H1 (cell line): ENCODE measurements around the gene SASH3. TPM values are rescaled to one million over a fixed set of nuclear protein-coding genes. Genes with fewer than 3 reads are reported as not detected.

Source experiments
- CTCF ChIA-PET: fragments of 300-600 bp; sonication (Branson Sonifier 250); formaldehyde crosslinking; loops from one replicate; lab custom pipeline; 2021; ENCODE audit not compliant: partially characterized antibody; lab: Charles Lee
- POLR2A ChIA-PET: fragments of 300-600 bp; sonication (Branson Sonifier 250); formaldehyde crosslinking; loops from one replicate; lab custom pipeline; 2021; ENCODE audit warnings: inconsistent platforms; ENCODE audit not compliant: partially characterized antibody; lab: Charles Lee
- DNase-seq, 2 experiments: peaks; one replicate each; pipeline versions ENCODE4 v3.0.0 to v3.0.0-alpha.2; 2010 to 2022; ENCODE audit warnings: low spot score in 2 of 2, low read depth in 1 of 2, mixed read lengths in 1 of 2
- FAIRE-seq: peaks from 2 replicates; lab custom pipeline; 2011; peaks lifted over from hg19 to GRCh38; lab: Jason Lieb, UNC
- H2AFZ ChIP-seq: 2 replicates; pipeline ENCODE4 v1.8.1; 2012; ENCODE audit warnings: low read length, inconsistent platforms
- H2AK5ac ChIP-seq: 2 replicates; pipeline ENCODE4 v1.6.1; 2013; ENCODE audit warnings: low read depth, low read length
- H2BK120ac ChIP-seq: replicated peaks from 2 replicates; pipeline ENCODE3; 2013; ENCODE audit warnings: low read depth, low read length, inconsistent platforms
- H2BK12ac ChIP-seq: 2 replicates; pipeline ENCODE4 v1.6.1; 2013; ENCODE audit warnings: low read depth, low read length
- H2BK15ac ChIP-seq: 2 replicates; pipeline ENCODE4 v1.6.1; 2013; ENCODE audit warnings: low read length
- H2BK20ac ChIP-seq: 2 replicates; pipeline ENCODE4 v1.6.1; 2013; ENCODE audit warnings: low read length
- H2BK5ac ChIP-seq: 2 replicates; pipeline ENCODE4 v1.6.1; 2013; ENCODE audit warnings: low read depth, low read length
- H3K14ac ChIP-seq: 2 replicates; pipeline ENCODE4 v1.6.1; 2013; ENCODE audit warnings: inconsistent platforms; ENCODE audit not compliant: insufficient read length
- H3K18ac ChIP-seq: 2 replicates; pipeline ENCODE4 v1.6.1; 2013; ENCODE audit warnings: low read length; ENCODE audit errors: extremely low read depth
- H3K23ac ChIP-seq: 2 replicates; pipeline ENCODE4 v1.6.1; 2013; ENCODE audit warnings: inconsistent platforms; ENCODE audit not compliant: insufficient read length
- H3K23me2 ChIP-seq: 2 replicates; pipeline ENCODE4 v1.6.1; 2013; ENCODE audit warnings: low read depth, low read length
- H3K27ac ChIP-seq: 2 replicates; pipeline ENCODE4 v1.6.1; 2011; ENCODE audit warnings: low read depth, low read length, inconsistent platforms
- H3K27me3 ChIP-seq, 4 experiments: replicated peaks in 1 of 4; 1 replicate in 1 of 4; 2 replicates in 3 of 4; pipeline versions ENCODE4 v1.6.1 to v1.8.1; 2011 to 2013; ENCODE audit warnings: low read length in 3 of 4, mild to moderate bottlenecking in 3 of 4, inconsistent platforms in 2 of 4, mixed read lengths in 2 of 4, moderate library complexity in 1 of 4; ENCODE audit not compliant: control insufficient read depth in 3 of 4, insufficient read depth in 3 of 4; ENCODE audit errors: extremely low read depth in 1 of 4
- H3K36me3 ChIP-seq, 4 experiments: 2 replicates each; pipeline versions ENCODE4 v1.6.1 to v1.8.1; 2011 to 2013; ENCODE audit warnings: mild to moderate bottlenecking in 4 of 4, low read length in 3 of 4, moderate library complexity in 2 of 4, control low read depth in 1 of 4, inconsistent platforms in 1 of 4; ENCODE audit not compliant: insufficient read depth in 4 of 4, control insufficient read depth in 2 of 4
- H3K4ac ChIP-seq: replicated peaks from 2 replicates; pipeline ENCODE3; 2013; ENCODE audit warnings: low read length, low read depth, mixed read lengths, inconsistent platforms; ENCODE audit not compliant: insufficient read length
- H3K4me1 ChIP-seq, 4 experiments: replicated peaks in 1 of 4; 1 replicate in 1 of 4; 2 replicates in 3 of 4; pipeline versions ENCODE4 v1.6.1 to v1.8.1; 2011 to 2013; ENCODE audit warnings: low read length in 3 of 4, inconsistent platforms in 2 of 4, mixed read lengths in 1 of 4; ENCODE audit not compliant: insufficient read depth in 4 of 4, control insufficient read depth in 3 of 4
- H3K4me2 ChIP-seq, 2 experiments: 2 replicates each; pipeline versions ENCODE4 v1.6.1 to v1.8.1; 2011 to 2013; ENCODE audit warnings: low read depth in 2 of 2, low read length in 2 of 2, control low read depth in 1 of 2, inconsistent platforms in 1 of 2, mild to moderate bottlenecking in 1 of 2; ENCODE audit not compliant: insufficient read depth in 1 of 2
- H3K4me3 ChIP-seq, 4 experiments: fragments of 200-600, 300-600 bp in 1 of 4; sonication (generic), shearing (Covaris generic), sonication (Bioruptor Twin) in 1 of 4; 2 replicates each; pipeline versions ENCODE4 v1.5.1 to v1.8.1; 2011 to 2016; ENCODE audit warnings: low read length in 4 of 4, low read depth in 3 of 4, control low read depth in 2 of 4, inconsistent platforms in 2 of 4, mild to moderate bottlenecking in 2 of 4, mixed read lengths in 1 of 4, moderate library complexity in 1 of 4; ENCODE audit not compliant: insufficient read depth in 2 of 4; ENCODE audit errors: extremely low read depth in 1 of 4
- H3K56ac ChIP-seq: replicated peaks from 2 replicates; pipeline ENCODE3; 2013; ENCODE audit warnings: low read depth, mild to moderate bottlenecking, mixed read lengths, low read length, inconsistent platforms; ENCODE audit not compliant: insufficient read length
- H3K79me1 ChIP-seq: 2 replicates; pipeline ENCODE4 v1.6.1; 2013; ENCODE audit warnings: low read depth, low read length, control low read depth
- H3K79me2 ChIP-seq, 2 experiments: 2 replicates each; pipeline versions ENCODE4 v1.6.1 to v1.8.1; 2012 to 2013; ENCODE audit warnings: low read length in 2 of 2, mild to moderate bottlenecking in 2 of 2, inconsistent platforms in 1 of 2; ENCODE audit not compliant: insufficient read depth in 2 of 2, control insufficient read depth in 1 of 2
- H3K9ac ChIP-seq, 4 experiments: replicated peaks in 1 of 4; 1 replicate in 1 of 4; 2 replicates in 3 of 4; pipeline versions ENCODE4 v1.6.1 to v1.8.1; 2011 to 2013; ENCODE audit warnings: low read depth in 3 of 4, low read length in 3 of 4, control low read depth in 2 of 4, mild to moderate bottlenecking in 2 of 4, moderate library complexity in 2 of 4, inconsistent platforms in 1 of 4; ENCODE audit errors: extremely low read depth in 1 of 4
- H3K9me3 ChIP-seq, 2 experiments: 2 replicates each; pipeline versions ENCODE4 v1.6.1 to v1.8.1; 2012 to 2013; ENCODE audit warnings: mild to moderate bottlenecking in 2 of 2, moderate library complexity in 2 of 2, control low read depth in 1 of 2, inconsistent platforms in 1 of 2, low read depth in 1 of 2, low read length in 1 of 2, mixed read lengths in 1 of 2; ENCODE audit not compliant: insufficient read depth in 2 of 2
- H4K20me1 ChIP-seq, 2 experiments: replicated peaks in 1 of 2; 2 replicates each; pipeline versions ENCODE3 to v1.8.1; 2011 to 2013; ENCODE audit warnings: inconsistent platforms in 2 of 2, low read length in 2 of 2, mild to moderate bottlenecking in 1 of 2; ENCODE audit not compliant: insufficient read depth in 2 of 2, control insufficient read depth in 1 of 2
- H4K5ac ChIP-seq: 2 replicates; pipeline ENCODE4 v1.6.1; 2013; ENCODE audit warnings: low read length, low read depth, mixed read lengths, inconsistent platforms; ENCODE audit not compliant: insufficient read length
- H4K8ac ChIP-seq: 2 replicates; pipeline ENCODE4 v1.8.0; 2013; ENCODE audit warnings: mild to moderate bottlenecking, moderate library complexity, low read length, inconsistent platforms; ENCODE audit not compliant: insufficient read depth; ENCODE audit errors: extremely low read depth
- H4K91ac ChIP-seq: replicated peaks from 2 replicates; pipeline ENCODE3; 2013; ENCODE audit warnings: low read length, mixed read lengths, inconsistent platforms; ENCODE audit not compliant: insufficient read length
- ASH2L ChIP-seq: fragments of 200-600, 300-600 bp; sonication (generic); IDR thresholded peaks from one replicate; pipeline ENCODE4 v1.7.1; 2017; ENCODE audit warnings: low read length
- BACH1 ChIP-seq: IDR thresholded peaks from 2 replicates; pipeline ENCODE4 v1.6.1; 2012; ENCODE audit warnings: low read length, improper control_type of control experiment
- BRCA1 ChIP-seq: IDR thresholded peaks from 2 replicates; pipeline ENCODE4 v1.6.1; 2012; ENCODE audit warnings: low read depth, low read length, improper control_type of control experiment
- CREB1 ChIP-seq: IDR thresholded peaks from 2 replicates; pipeline ENCODE4 v1.6.1; 2012; ENCODE audit warnings: inconsistent platforms
- MAFK ChIP-seq: IDR thresholded peaks from 2 replicates; pipeline ENCODE4 v1.6.1; 2012; ENCODE audit warnings: low read depth, mild to moderate bottlenecking, improper control_type of control experiment, low read length
- NANOG ChIP-seq: IDR thresholded peaks from 2 replicates; pipeline ENCODE4 v1.6.1; 2011; ENCODE audit warnings: low read length, low read depth, mild to moderate bottlenecking, inconsistent platforms; ENCODE audit not compliant: insufficient read depth, poor library complexity, severe bottlenecking
- NRF1 ChIP-seq: IDR thresholded peaks from 2 replicates; pipeline ENCODE4 v1.6.1; 2011; ENCODE audit warnings: mild to moderate bottlenecking, low read depth, low read length, improper control_type of control experiment
- PHF8 ChIP-seq: fragments of 200-600 bp; sonication (generic); conservative IDR thresholded peaks from 2 replicates; pipeline ENCODE4 v1.7.1; 2012; ENCODE audit warnings: low read depth, mild to moderate bottlenecking, inconsistent platforms, low read length, moderate library complexity
- POLR2A ChIP-seq, 2 experiments: IDR thresholded peaks; 1 replicate in 1 of 2; 2 replicates in 1 of 2; pipeline ENCODE4 v1.6.1; 2011; ENCODE audit warnings: low read depth in 2 of 2, low read length in 2 of 2, mild to moderate bottlenecking in 2 of 2; ENCODE audit errors: control extremely low read depth in 1 of 2
- SP2 ChIP-seq: IDR thresholded peaks from 2 replicates; pipeline ENCODE4 v1.6.1; 2012; ENCODE audit warnings: mild to moderate bottlenecking, low read length, inconsistent platforms
- SP4 ChIP-seq: IDR thresholded peaks from 2 replicates; pipeline ENCODE4 v1.6.1; 2012; ENCODE audit warnings: low read length, inconsistent platforms
- TEAD4 ChIP-seq: IDR thresholded peaks from 2 replicates; pipeline ENCODE4 v1.6.1; 2012; ENCODE audit warnings: low read depth, low read length, inconsistent platforms, mixed read lengths
- WGBS, 2 experiments: shearing (Covaris generic) in 1 of 2; methylation state at CpG; one replicate each; pipeline versions ENCODE4 v1.1.6 to v1.1.7; 2013 to 2015; ENCODE audit warnings: low lambda C conversion rate in 2 of 2, mixed read lengths in 2 of 2, inconsistent platforms in 1 of 2, low coverage in 1 of 2, missing lambda C conversion rate in 1 of 2; ENCODE audit not compliant: insufficient replicate concordance in 2 of 2, insufficient coverage in 1 of 2, insufficient read length in 1 of 2; ENCODE audit errors: extremely low coverage in 1 of 2, missing lambda C conversion rate in 1 of 2; 5-methylcytosine and 5-hydroxymethylcytosine counted together
- polyA plus RNA-seq, 7 experiments: library from polyadenylated mRNA; depleted of rRNA in 3 of 7; stranded (reverse) in 5 of 7; unstranded in 2 of 7; fragments of >200 nt in 5 of 7; fragments of 200-250 nt in 2 of 7; gene quantifications; 1 replicate in 5 of 7; 2 replicates in 1 of 7; 4 replicates in 1 of 7; pipeline versions ENCODE4 v1.2.1 to v1.2.3, GENCODE V29; 2011 to 2013; ENCODE audit warnings: missing spikeins in 2 of 7, mixed read lengths in 2 of 7
- total RNA-seq: library from RNA; stranded (reverse); fragmentation: NEBNext Ultra II Directional; extraction: Animal tissue kit (Norgen Biotek cat#: 25700); gene quantifications from 2 replicates; pipeline ENCODE4 v1.2.1, GENCODE V29; 2021
- TF ChIP-seq, protein P1 (sequence below): IDR thresholded peaks from 2 replicates; pipeline ENCODE4 v1.6.1; 2011; ENCODE audit warnings: low read length, improper control_type of control experiment
- TF ChIP-seq, protein P2 (sequence below): IDR thresholded peaks from 2 replicates; pipeline ENCODE4 v1.6.1; 2012; ENCODE audit warnings: inconsistent platforms

Gene SASH3
- total and polyA plus RNA-seq, 2 of the 8 experiments (the other 6 are each of a cell fraction or from before 2014, with no cell fraction given): not detected

DNA sequence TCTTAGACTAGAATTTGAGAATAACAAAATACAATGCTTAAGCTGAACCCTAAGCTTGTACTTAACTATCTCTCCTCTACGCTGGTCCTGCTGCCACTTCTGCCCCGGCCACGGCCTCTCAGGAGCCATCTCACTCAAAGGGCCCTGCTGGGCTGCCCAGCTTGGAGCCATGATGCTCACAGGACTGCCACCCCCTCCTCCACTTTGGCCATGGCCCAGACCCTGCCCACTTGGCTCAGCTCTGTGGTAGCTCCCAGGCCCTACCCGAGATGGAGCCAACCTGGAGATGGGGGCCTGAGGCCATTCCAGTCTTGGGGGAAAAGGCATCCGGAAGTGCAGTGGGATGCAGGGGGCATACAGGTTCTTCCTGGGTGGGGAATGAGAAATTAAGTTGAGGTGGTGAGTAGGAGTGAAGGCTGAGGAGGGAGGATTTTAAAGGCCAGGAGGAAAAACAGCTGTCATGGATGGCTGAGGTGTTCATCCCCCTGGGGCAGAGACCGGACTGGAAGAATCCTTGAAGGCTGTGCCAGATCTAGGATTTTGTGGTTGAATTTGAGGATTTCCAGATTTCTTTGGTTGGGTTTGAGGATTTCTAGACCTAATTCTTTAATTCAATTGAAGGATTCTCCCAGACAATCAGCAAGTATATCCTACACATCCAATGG is 824 bp downstream of the SASH3 start:
- H3K27ac ChIP-seq: no peak overlapping the region
- H2AFZ ChIP-seq: no peak overlapping the region
- H4K20me1 ChIP-seq: no peaks in the 10 kb centered on the region
- peaks cover 0 to 2% (median 0%) of the 10 kb centered on the region in 4 experiments; a peak in 2 of 7 replicates for H3K4me1 ChIP-seq
- no peak overlapping the region for H4K8ac ChIP-seq
- no peak overlapping the region for H3K4ac ChIP-seq
- no peak overlapping the region for H3K23ac ChIP-seq
- no peaks in the 10 kb centered on the region for H3K23me2 ChIP-seq
- H3K9ac ChIP-seq: no peak overlapping the region
- CTCF ChIA-PET: interaction anchor here (1.2 to 2.5 kb wide), 2 partner anchors 12 to 23 kb away, joined by 3 to 6 read pairs; no protein-coding TSS in a partner anchor
- no peak overlapping the region for H3K14ac ChIP-seq
- H3K9me3 ChIP-seq: no peaks in the 10 kb centered on the region
- POLR2A ChIA-PET: no interaction called here
- H3K79me2 ChIP-seq: no peaks in the 10 kb centered on the region
- no peak overlapping the region for H2AK5ac ChIP-seq
- no peak overlapping the region for H4K91ac ChIP-seq
- no peak overlapping the region for H2BK20ac ChIP-seq
- H2BK120ac ChIP-seq: no peak overlapping the region
- H3K27me3 ChIP-seq: no peaks in the 10 kb centered on the region
- 95% methylated on average over 5 of the region's 6 CpGs; no CpG with 5 or more reads in 1 of the 2 experiments for WGBS, 2 experiments
- DNase-seq (no peak), FAIRE-seq (no peak)
- H3K4me2 ChIP-seq: no peak overlapping the region
- H3K79me1 ChIP-seq: no peaks in the 10 kb centered on the region
- no peak overlapping the region for H3K4me3 ChIP-seq
- H4K5ac ChIP-seq: no peak overlapping the region
- H3K56ac ChIP-seq: no peak overlapping the region
- H3K36me3 ChIP-seq: no peaks in the 10 kb centered on the region
- H2BK12ac ChIP-seq: no peak overlapping the region
- no peak overlapping the region for H2BK15ac ChIP-seq
- no peak overlapping the region for H3K18ac ChIP-seq
- H2BK5ac ChIP-seq: no peak overlapping the region
- TF ChIP-seq BACH1 (no peak), NANOG (no peak), TEAD4 (no peak), MAFK (no peak), CREB1 (no peak), PHF8 (no peak), BRCA1 (no peak), NRF1 (no peak), ASH2L (no peak), SP2 (no peak), POLR2A (IDR thresholded peaks at IDR 0.05; ENCODE audit: control extremely low read depth in 1 of 2, low read depth in 2 of 2, low read length in 2 of 2) (no peak), SP4 (no peak)
- TF ChIP-seq, protein P1, sequence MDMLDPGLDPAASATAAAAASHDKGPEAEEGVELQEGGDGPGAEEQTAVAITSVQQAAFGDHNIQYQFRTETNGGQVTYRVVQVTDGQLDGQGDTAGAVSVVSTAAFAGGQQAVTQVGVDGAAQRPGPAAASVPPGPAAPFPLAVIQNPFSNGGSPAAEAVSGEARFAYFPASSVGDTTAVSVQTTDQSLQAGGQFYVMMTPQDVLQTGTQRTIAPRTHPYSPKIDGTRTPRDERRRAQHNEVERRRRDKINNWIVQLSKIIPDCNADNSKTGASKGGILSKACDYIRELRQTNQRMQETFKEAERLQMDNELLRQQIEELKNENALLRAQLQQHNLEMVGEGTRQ: no peak
- TF ChIP-seq, protein P2, sequence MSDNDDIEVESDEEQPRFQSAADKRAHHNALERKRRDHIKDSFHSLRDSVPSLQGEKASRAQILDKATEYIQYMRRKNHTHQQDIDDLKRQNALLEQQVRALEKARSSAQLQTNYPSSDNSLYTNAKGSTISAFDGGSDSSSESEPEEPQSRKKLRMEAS: no peak
